ENCODE results near the gene UROC1.

The UROC1 gene

DNA sequence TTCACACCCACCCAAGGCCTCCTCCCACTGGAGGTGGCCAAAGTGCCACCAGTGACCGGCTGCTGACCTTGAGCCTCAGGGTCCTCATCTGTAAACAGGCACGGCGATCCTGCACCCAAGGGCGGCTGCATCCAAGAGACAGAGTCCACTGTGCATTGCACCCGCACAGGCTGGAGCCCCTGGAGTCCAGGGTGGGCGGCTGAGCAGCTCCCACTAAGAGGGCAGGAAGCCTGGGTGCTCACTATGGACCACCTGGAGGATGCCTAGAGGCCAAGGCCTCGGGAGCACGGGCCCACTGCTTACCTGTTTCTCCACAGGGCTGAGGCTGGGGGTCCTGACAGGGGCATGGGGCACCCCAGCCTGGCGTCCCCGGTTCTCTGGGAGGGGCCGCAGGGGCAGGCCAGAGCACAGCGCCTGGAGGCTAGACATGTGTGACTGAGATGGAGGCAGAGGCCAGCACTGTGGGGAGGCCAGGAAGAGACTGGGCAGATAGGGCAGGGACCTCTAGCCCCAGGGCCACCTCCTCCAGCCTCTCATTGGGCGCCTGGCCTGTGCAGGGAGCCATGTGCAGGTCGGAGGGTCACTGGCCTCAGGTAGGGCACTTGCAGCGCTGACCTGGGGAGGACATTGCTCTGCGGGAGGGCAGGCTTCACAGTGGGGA, at the start of gene UROC1:
Gene UROC1, minus strand, starts transcription at position 483 of the 661 bp plus-strand sequence. Its CDS starts 54 bp downstream, at position 429.
- TF ChIP-seq, protein P1, sequence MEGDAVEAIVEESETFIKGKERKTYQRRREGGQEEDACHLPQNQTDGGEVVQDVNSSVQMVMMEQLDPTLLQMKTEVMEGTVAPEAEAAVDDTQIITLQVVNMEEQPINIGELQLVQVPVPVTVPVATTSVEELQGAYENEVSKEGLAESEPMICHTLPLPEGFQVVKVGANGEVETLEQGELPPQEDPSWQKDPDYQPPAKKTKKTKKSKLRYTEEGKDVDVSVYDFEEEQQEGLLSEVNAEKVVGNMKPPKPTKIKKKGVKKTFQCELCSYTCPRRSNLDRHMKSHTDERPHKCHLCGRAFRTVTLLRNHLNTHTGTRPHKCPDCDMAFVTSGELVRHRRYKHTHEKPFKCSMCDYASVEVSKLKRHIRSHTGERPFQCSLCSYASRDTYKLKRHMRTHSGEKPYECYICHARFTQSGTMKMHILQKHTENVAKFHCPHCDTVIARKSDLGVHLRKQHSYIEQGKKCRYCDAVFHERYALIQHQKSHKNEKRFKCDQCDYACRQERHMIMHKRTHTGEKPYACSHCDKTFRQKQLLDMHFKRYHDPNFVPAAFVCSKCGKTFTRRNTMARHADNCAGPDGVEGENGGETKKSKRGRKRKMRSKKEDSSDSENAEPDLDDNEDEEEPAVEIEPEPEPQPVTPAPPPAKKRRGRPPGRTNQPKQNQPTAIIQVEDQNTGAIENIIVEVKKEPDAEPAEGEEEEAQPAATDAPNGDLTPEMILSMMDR (IDR thresholded peaks at IDR 0.05; ENCODE audit: extremely low read depth, missing control alignments) = no peak
- DNase-seq (ENCODE audit: low spot score) = no peak

DNA sequence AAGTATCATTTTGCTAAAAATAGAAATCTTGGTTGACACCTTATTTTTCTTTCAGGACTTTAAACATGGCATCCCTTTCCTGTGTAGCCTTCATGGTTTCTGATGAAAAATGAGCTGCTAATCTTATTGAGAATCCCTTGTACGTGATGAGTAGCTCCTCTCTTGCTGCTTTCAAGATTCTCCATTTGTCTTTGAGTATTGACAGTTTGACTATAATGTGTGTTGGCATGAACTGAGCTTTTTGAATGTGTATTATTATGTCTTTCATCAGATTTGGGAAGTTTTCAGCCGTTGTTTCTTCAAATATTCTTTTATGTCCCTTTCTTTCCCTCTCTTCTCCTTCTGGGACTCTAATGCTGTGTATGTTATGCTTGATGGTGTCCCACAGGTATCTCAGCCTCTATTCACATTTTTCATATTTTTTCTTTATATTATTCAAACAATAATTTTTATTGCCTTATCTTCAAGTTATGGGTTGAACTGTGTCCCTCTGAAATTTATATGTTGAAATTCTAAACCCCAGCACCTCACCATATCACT, 45.2 kb upstream of the UROC1 start:
- TF ChIP-seq, protein P1 (IDR thresholded peaks at IDR 0.05; ENCODE audit: extremely low read depth, missing control alignments) = no peak
- no peak for DNase-seq (ENCODE audit: low spot score)

DNA sequence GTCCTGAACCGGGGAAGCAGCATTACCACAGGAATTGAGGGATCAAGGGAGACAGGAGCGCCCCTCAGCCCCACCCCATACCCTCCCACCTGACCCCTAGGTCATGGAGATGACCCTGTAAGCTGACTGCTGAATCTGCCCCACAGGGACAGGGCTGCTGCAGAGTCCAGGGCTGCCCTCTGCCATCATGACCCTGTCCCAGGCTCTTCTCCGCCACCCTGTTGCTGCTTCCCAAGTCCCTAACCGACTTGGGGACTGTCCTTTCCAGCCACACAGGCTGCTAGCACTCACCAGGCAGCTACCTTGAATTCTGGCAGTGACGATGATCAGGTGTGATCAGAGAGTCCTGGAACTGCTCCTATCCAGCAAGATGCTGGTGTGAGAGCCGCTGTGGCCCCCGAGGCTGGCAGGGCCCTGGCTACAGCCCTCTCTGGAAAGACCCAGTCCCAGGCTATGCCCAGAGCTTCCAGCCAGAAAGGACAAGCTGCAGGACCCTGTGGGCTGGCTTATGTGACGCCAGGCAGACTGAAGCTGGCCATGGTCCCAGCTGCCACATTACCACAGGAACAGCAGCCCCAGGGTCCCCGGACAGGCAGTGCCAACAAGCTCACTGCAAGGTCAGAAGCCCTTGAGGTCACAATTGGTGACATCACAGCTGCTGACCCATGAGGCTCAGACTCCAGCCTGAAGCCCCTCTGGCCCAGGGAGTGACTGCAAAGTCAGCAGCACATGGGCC, 40.9 kb upstream of the UROC1 start, which contains the start of gene C3orf22:
Gene C3orf22, minus strand, starts transcription at position 597 of the 736 bp plus-strand sequence. CDS start 5,542 bp downstream, outside the sequence.
- TF ChIP-seq, protein P1 (IDR thresholded peaks at IDR 0.05; ENCODE audit: extremely low read depth, missing control alignments) = no peak
- DNase-seq (ENCODE audit: low spot score) = no peak

DNA sequence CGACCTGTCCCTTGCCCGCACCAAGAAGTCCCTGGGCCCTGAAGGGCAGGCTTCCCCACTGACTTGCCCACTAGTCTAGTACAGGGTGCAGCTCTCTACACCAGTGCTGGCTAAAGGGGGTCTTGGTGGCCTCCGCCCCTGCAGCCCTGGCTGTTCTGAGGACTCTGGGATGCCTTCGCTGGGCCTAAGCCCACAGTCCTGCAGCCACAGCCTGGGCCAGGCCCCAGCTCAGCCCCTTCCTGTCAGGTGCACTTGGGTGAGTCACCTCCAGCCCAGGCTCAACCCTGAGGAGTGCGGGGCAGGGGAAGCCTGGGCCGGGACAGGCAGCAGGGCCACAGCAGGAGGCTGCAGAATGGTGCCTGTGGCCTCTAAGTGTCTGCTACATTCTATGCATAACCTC, 40.2 kb upstream of the UROC1 start:
- TF ChIP-seq, protein P1 (IDR thresholded peaks at IDR 0.05; ENCODE audit: extremely low read depth, missing control alignments) = no peak
- DNase-seq (ENCODE audit: low spot score) = no peak

DNA sequence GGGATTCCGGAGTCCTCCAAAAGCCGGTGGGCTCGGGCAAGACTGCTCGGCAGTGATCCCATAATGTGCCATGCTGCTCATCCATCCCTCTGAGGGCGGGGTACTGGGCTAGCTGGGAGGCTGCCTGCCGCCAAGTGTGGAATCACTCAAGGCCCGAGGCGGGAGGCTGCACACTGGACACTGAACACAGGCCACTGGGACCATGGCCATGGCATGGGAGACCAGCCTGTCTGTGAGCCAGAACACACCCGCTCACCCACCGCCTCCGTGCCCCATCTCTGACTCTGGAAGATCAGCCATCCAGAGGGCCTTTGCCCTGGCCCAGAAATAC, 39.8 kb upstream of the UROC1 start:
- TF ChIP-seq, protein P1 (IDR thresholded peaks at IDR 0.05; ENCODE audit: extremely low read depth, missing control alignments) = no peak
- no peak for DNase-seq (ENCODE audit: low spot score)

DNA sequence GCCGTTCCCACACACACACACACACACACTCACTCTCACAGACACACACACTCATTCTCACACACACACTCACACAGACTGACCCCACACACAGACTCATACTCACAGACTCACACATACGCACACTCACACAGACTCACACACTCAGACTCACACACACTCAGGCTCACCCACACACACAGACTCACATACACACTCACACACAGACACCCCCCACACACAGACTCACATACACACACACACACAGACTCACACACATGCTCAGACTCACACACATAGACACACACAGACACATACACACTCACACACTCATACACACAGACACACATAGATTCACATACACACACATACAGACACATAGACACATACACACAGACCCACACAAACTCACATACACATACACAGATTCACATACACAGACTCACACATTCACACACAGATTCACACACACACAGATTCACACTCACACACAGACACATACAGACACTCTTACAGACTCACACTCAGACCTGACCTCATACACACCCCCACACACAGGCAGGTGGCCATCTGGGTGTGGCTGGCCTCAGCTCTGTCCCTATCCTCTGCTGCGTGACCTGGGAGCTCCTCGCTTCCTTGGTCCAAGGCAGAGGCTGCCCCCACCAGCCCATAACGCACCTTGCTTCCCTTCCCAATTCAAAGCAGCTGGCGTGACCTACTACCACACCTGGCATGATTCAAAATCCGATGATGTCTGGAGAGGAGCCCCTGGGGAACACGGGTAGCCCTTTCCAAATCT, 39.3 kb upstream of the UROC1 start:
- no peak for DNase-seq (ENCODE audit: low spot score)
- TF ChIP-seq, protein P1 (IDR thresholded peaks at IDR 0.05; ENCODE audit: extremely low read depth, missing control alignments) = no peak
